ENCODE measurements around the gene GDPD4.

Gene GDPD4

DNA sequence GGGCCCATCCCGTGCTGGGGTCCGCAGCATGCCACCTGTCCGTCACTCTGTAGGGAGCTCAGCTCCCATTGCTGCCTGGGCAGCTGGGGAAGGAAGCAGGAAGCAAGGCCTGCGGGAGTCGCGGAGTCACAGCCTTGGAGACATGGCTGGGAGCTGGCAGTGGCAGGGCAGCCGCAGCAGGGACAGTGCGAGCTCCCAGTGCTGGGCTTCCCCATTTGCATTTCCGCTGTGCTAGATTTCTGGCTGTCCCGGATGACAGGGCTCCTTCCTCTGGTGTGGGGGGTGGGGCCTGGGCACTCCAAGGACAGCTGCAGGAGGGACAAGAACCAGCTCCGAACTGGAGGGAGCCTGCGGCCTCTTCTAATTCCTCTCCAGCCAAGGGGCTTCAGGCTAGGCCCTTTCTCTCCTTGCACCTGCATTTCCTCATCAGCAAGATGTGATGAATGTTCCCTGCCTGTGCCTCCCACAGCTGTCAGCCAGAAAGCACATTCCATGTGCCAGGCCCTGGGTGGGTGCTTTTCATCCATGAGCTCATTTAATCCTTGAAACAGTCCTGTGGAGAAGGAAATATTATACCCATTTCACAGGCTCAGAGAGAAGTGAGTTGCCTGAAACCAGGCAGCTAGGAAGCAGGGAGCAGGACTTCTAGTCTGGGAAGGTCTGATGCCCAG, 125.5 kb downstream of the GDPD4 start:
- in situ Hi-C loops (cut with MboI; ENCODE audit: low sequenced_read_pairs, unreplicated experiment): loop anchor here (25.0 kb wide), 1 partner anchor 386 kb away; no protein-coding TSS in a partner anchor
- TF ChIP-seq, protein P1, sequence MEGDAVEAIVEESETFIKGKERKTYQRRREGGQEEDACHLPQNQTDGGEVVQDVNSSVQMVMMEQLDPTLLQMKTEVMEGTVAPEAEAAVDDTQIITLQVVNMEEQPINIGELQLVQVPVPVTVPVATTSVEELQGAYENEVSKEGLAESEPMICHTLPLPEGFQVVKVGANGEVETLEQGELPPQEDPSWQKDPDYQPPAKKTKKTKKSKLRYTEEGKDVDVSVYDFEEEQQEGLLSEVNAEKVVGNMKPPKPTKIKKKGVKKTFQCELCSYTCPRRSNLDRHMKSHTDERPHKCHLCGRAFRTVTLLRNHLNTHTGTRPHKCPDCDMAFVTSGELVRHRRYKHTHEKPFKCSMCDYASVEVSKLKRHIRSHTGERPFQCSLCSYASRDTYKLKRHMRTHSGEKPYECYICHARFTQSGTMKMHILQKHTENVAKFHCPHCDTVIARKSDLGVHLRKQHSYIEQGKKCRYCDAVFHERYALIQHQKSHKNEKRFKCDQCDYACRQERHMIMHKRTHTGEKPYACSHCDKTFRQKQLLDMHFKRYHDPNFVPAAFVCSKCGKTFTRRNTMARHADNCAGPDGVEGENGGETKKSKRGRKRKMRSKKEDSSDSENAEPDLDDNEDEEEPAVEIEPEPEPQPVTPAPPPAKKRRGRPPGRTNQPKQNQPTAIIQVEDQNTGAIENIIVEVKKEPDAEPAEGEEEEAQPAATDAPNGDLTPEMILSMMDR (IDR thresholded peaks at IDR 0.05; ENCODE audit: borderline replicate concordance, control extremely low read depth, extremely low read depth, insufficient read depth, missing control alignments): no peak
- no peak for DNase-seq (ENCODE audit: low spot score)

DNA sequence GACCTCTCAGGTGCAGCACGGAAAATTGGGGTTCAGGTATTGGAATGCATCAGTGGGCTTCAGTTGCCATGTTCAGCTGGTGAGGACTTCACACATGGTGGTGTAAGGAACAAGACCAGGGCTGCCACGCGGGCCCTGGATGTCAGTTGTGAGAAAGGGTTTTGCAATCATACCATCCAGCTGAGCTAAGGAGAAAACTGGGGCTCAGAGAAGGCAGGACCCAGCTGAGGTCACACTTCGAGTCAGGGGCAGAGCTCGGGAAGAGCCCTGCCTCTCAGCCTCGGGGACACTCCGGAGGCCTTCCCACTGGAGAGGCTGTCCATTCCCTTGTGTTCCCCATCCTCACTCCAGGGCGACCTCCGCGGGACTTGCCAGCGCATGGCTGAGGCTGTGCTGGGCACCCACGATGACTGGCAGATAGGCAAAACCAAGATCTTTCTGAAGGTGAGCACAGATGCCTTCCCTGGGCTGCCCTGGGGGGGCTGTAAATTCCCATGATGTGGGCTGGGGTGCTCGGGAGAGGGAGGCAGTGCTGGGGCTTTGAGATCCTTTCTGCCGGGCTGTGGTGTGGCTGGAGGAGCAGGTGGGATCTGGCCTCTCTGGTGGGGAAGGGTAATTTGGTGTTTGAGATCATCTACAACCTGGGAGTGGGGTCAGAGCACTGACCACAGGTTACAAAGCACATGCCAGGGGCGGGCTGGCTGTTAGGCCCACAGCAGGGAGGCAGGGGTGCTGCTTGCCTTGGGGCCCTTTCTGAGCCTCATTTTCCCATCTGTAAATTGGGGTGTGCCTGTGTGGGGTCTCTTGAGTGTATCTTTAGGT, 126.3 kb downstream of the GDPD4 start:
- no peak for DNase-seq (ENCODE audit: low spot score)
- TF ChIP-seq, protein P1 (IDR thresholded peaks at IDR 0.05; ENCODE audit: borderline replicate concordance, control extremely low read depth, extremely low read depth, insufficient read depth, missing control alignments): no peak
- in situ Hi-C loops (cut with MboI; ENCODE audit: low sequenced_read_pairs, unreplicated experiment): loop anchor here (25.0 kb wide), 1 partner anchor 387 kb away; no protein-coding TSS in a partner anchor

DNA sequence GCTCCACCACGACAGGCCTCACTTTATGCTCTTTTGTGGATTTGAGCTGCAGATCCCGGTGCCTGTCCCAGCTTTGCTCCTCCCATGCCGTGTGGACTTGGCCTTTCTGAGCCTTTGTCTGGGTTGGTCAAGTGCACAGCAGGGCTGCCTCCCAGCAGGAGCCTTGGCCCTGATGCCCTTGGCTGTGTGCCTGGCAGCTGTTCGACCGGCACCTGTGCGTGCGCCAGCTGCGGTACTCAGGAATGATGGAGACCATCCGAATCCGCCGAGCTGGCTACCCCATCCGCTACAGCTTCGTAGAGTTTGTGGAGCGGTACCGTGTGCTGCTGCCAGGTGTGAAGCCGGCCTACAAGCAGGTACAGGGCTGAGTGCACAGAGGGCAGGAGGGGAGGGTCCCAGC, 126.9 kb downstream of the GDPD4 start:
- no peak for DNase-seq (ENCODE audit: low spot score)
- in situ Hi-C loops (cut with MboI; ENCODE audit: low sequenced_read_pairs, unreplicated experiment): no loop called here
- TF ChIP-seq, protein P1 (IDR thresholded peaks at IDR 0.05; ENCODE audit: borderline replicate concordance, control extremely low read depth, extremely low read depth, insufficient read depth, missing control alignments): no peak

DNA sequence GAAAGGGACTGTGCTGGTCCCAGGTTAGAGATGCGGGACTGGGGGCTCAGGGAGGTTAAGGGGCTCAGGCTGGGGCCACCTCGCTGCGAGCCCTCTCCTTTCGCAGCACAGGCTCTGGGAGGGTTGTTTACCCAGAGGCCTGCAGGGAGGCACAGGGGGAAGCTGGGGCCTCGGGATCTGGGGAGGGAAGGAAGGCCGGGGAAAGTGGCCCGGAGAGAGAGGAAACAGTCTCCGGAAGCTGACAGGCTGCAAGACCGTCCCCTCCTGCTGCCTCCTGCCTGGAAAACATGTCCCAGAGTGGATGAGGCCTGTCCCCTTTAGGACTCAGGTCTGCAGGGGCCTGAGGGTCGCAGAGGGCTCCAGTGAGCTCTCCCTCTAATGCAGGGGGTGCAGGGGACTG, 128.0 kb downstream of the GDPD4 start:
- DNase-seq (ENCODE audit: low spot score): no peak
- TF ChIP-seq, protein P1 (IDR thresholded peaks at IDR 0.05; ENCODE audit: borderline replicate concordance, control extremely low read depth, extremely low read depth, insufficient read depth, missing control alignments): no peak
- in situ Hi-C loops (cut with MboI; ENCODE audit: low sequenced_read_pairs, unreplicated experiment): no loop called here

DNA sequence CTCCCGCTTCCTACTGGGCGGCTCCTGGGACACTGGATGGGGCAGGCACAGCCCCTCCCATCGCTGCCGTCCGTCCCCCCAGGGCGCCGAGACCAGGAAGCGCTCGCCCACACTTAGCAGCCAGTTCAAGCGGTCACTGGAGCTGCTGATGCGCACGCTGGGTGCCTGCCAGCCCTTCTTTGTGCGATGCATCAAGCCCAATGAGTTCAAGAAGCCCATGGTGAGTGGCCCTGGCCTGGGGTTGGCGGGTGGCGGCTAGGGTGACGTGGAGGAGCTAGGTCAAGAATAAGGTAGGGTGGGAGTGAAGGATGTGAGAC, 128.9 kb downstream of the GDPD4 start:
- no peak for DNase-seq (ENCODE audit: low spot score)
- in situ Hi-C loops (cut with MboI; ENCODE audit: low sequenced_read_pairs, unreplicated experiment): no loop called here
- TF ChIP-seq, protein P1 (IDR thresholded peaks at IDR 0.05; ENCODE audit: borderline replicate concordance, control extremely low read depth, extremely low read depth, insufficient read depth, missing control alignments): no peak

DNA sequence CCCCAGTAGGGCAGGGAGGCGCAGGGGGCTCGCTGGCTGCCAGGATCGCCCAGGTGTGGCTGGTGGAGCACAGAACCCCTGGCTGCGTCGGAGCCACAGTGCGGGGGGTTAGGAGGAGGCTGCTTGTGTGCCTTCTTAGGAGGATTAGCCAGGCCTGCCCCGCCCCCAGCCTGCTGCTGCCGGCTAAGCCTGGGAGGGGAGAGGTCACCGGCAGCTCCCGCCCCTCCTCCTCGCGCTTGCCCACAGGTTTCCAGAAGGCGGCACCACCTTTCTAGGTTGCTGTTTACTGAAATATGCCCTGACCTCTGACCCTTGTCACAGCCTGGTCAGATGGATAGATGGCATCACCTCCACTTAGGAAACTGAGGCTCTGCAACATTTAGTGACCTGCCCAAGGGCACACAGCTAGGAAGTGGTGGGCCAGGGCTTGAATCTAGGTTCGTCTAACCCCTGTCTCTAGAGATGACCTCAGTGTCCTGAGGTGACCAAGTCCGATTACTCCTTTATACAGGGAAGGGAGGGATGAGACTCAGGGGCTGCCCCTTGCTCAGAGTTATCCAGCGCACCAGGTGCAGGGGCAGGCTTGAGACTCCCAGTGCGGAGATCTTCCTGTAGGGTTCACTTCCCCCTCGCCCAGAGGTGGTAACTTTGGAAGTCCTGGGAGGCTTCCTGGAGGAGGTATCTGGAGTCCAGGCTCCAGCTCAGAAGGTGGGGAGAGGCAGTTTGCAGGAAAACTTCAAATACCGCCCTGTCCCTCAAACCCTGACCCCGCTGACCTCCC, 129.4 kb downstream of the GDPD4 start:
- DNase-seq (ENCODE audit: low spot score): no peak
- in situ Hi-C loops (cut with MboI; ENCODE audit: low sequenced_read_pairs, unreplicated experiment): no loop called here
- TF ChIP-seq, protein P1 (IDR thresholded peaks at IDR 0.05; ENCODE audit: borderline replicate concordance, control extremely low read depth, extremely low read depth, insufficient read depth, missing control alignments): no peak
